Endothelial cell of umbilical vein (primary cell): ENCODE results near the gene RPS16. TPM values are rescaled to one million over a fixed set of nuclear protein-coding genes. Genes with fewer than 3 reads are reported as not detected.

Experiments used
- BruUV-seq: library from RNA; stranded (reverse); fragments of 400-500 nt; replicated peaks from 2 replicates; lab custom pipeline; 2021; lab: Mats Ljungman, UMichigan
- CTCF ChIA-PET: fragments of 300-600, 350-600 bp; sonication (Branson Sonifier 250); formaldehyde crosslinking; loops from one replicate; lab custom pipeline; 2021; ENCODE audit warnings: antibody characterized with exemption, inconsistent platforms; lab: Charles Lee
- POLR2A ChIA-PET: fragments of 300-600, 350-600 bp; sonication (Branson Sonifier 250); formaldehyde crosslinking; loops from one replicate; lab custom pipeline; 2021; ENCODE audit warnings: antibody characterized with exemption, inconsistent platforms; lab: Charles Lee
- DNase-seq: peaks from one replicate; pipeline ENCODE4 v3.0.0-alpha.2; 2011; ENCODE audit warnings: low read depth, low spot score
- FAIRE-seq: peaks from 2 replicates; lab custom pipeline; 2011; peaks lifted over from hg19 to GRCh38; lab: Jason Lieb, UNC
- H2AFZ ChIP-seq: 2 replicates; pipeline ENCODE4 v1.6.0; 2012; ENCODE audit warnings: low read depth, low read length, control low read depth, inconsistent platforms
- H3K27ac ChIP-seq: 2 replicates; pipeline ENCODE4 v1.5.1; 2011; ENCODE audit warnings: low read depth, mild to moderate bottlenecking, control low read depth, low read length, moderate library complexity; ENCODE audit not compliant: insufficient read depth
- H3K27me3 ChIP-seq, 2 experiments: 2 replicates each; pipeline versions ENCODE4 v1.6.0 to v1.6.1; 2011; ENCODE audit warnings: low read length in 2 of 2, mixed read lengths in 1 of 2; ENCODE audit not compliant: control insufficient read depth in 2 of 2, insufficient read depth in 2 of 2
- H3K36me3 ChIP-seq, 2 experiments: 2 replicates in 1 of 2; 3 replicates in 1 of 2; pipeline ENCODE4 v1.5.1; 2011; ENCODE audit warnings: low read length in 2 of 2, mild to moderate bottlenecking in 1 of 2, moderate library complexity in 1 of 2; ENCODE audit not compliant: control insufficient read depth in 2 of 2, insufficient read depth in 2 of 2; ENCODE audit errors: extremely low read depth in 1 of 2
- H3K4me1 ChIP-seq: 3 replicates; pipeline ENCODE4 v1.5.1; 2011; ENCODE audit warnings: mild to moderate bottlenecking, low read length; ENCODE audit not compliant: control insufficient read depth, insufficient read depth; ENCODE audit errors: extremely low read depth
- H3K4me2 ChIP-seq: 2 replicates; pipeline ENCODE4 v1.6.1; 2011; ENCODE audit warnings: low read length, control low read depth, mixed read lengths; ENCODE audit not compliant: insufficient read depth
- H3K4me3 ChIP-seq, 3 experiments: fragments of 200-600 bp in 1 of 3; sonication (generic), shearing (Covaris generic) in 1 of 3; replicated peaks in 1 of 3; 2 replicates each; pipeline ENCODE4 v1.5.1; 2011 to 2016; ENCODE audit warnings: control low read depth in 3 of 3, low read length in 3 of 3, mild to moderate bottlenecking in 2 of 3, inconsistent platforms in 1 of 3, low read depth in 1 of 3, moderate library complexity in 1 of 3; ENCODE audit not compliant: insufficient read depth in 1 of 3
- H3K79me2 ChIP-seq: 2 replicates; pipeline ENCODE4 v1.6.0; 2012; ENCODE audit warnings: low read length, inconsistent platforms; ENCODE audit not compliant: control insufficient read depth, insufficient read depth
- H3K9ac ChIP-seq: replicated peaks from 2 replicates; pipeline ENCODE3; 2011; ENCODE audit warnings: low read length, control low read depth; ENCODE audit not compliant: insufficient read depth; ENCODE audit errors: extremely low read depth
- H3K9me1 ChIP-seq: replicated peaks from 3 replicates; pipeline ENCODE4 v1.6.0; 2011; ENCODE audit warnings: mild to moderate bottlenecking, low read length; ENCODE audit not compliant: control insufficient read depth, insufficient read depth; ENCODE audit errors: extremely low read depth
- H3K9me3 ChIP-seq: replicated peaks from 2 replicates; pipeline ENCODE4 v1.5.1; 2012; ENCODE audit warnings: low read length, inconsistent platforms; ENCODE audit not compliant: control insufficient read depth, insufficient read depth
- H4K20me1 ChIP-seq: replicated peaks from 2 replicates; pipeline ENCODE3; 2011; ENCODE audit warnings: mild to moderate bottlenecking, low read length; ENCODE audit not compliant: control insufficient read depth, insufficient read depth; ENCODE audit errors: extremely low read depth
- CTCF ChIP-seq, 2 donors: IDR thresholded peaks; 1 replicate in 1 of 2; 2 replicates in 1 of 2; pipeline ENCODE4 v1.5.1; 2011; ENCODE audit warnings: low read length in 2 of 2, mild to moderate bottlenecking in 2 of 2, moderate library complexity in 2 of 2, control low read depth in 1 of 2, inconsistent platforms in 1 of 2, low read depth in 1 of 2; ENCODE audit not compliant: insufficient read depth in 1 of 2; ENCODE audit errors: extremely low read depth in 1 of 2
- FOS ChIP-seq: IDR thresholded peaks from 2 replicates; pipeline ENCODE4 v1.6.1; 2011; ENCODE audit warnings: mild to moderate bottlenecking, low read length, moderate library complexity, borderline replicate concordance; ENCODE audit not compliant: insufficient read depth
- GATA2 ChIP-seq: IDR thresholded peaks from 2 replicates; pipeline ENCODE4 v1.7.0; 2011; ENCODE audit warnings: low read depth, mild to moderate bottlenecking, moderate library complexity, mixed read lengths, low read length; ENCODE audit not compliant: insufficient read length, insufficient read depth
- MAX ChIP-seq: IDR thresholded peaks from 2 replicates; pipeline ENCODE4 v1.6.1; 2011; ENCODE audit not compliant: insufficient read depth, insufficient read length
- MYC ChIP-seq: IDR thresholded peaks from one replicate; pipeline ENCODE4 v1.6.1; 2011; ENCODE audit warnings: mild to moderate bottlenecking, low read depth, low read length
- POLR2AphosphoS5 ChIP-seq: IDR thresholded peaks from 2 replicates; pipeline ENCODE4 v1.6.1; 2012; ENCODE audit warnings: low read depth, mild to moderate bottlenecking, control low read depth, low read length, moderate library complexity; ENCODE audit not compliant: insufficient read depth
- dilution Hi-C: fragments of 300-500 bp; cut with MboI; formaldehyde crosslinking; loops from one replicate; pipeline ENCODE4 v1.15.0; 2019; ENCODE audit warnings: low sequenced_read_pairs; ENCODE audit not compliant: extremely low pct_ligation_motif_present
- intact Hi-C: fragments of 100-400 bp; cut with micrococcal nuclease; formaldehyde crosslinking; loops from one replicate; pipeline ENCODE4 v1.10.0; 2022
- polyA plus RNA-seq, 4 experiments: library from polyadenylated mRNA; depleted of rRNA in 3 of 4; stranded (reverse) in 3 of 4; unstranded in 1 of 4; fragments of >200 nt; gene quantifications; 2 replicates each; pipeline versions ENCODE4 v1.2.1 to v1.2.3, GENCODE V29; 2011 to 2012; ENCODE audit warnings: missing spikeins in 1 of 4
- total RNA-seq: library from RNA; stranded (reverse); gene quantifications from 2 replicates; pipeline ENCODE4 v1.2.3, GENCODE V29; 2021

The RPS16 gene
- total and polyA plus RNA-seq, 2 donors (not counting 3 experiments of a cell fraction or from before 2014, with no cell fraction given) = 1,768 to 5,244 TPM

DNA sequence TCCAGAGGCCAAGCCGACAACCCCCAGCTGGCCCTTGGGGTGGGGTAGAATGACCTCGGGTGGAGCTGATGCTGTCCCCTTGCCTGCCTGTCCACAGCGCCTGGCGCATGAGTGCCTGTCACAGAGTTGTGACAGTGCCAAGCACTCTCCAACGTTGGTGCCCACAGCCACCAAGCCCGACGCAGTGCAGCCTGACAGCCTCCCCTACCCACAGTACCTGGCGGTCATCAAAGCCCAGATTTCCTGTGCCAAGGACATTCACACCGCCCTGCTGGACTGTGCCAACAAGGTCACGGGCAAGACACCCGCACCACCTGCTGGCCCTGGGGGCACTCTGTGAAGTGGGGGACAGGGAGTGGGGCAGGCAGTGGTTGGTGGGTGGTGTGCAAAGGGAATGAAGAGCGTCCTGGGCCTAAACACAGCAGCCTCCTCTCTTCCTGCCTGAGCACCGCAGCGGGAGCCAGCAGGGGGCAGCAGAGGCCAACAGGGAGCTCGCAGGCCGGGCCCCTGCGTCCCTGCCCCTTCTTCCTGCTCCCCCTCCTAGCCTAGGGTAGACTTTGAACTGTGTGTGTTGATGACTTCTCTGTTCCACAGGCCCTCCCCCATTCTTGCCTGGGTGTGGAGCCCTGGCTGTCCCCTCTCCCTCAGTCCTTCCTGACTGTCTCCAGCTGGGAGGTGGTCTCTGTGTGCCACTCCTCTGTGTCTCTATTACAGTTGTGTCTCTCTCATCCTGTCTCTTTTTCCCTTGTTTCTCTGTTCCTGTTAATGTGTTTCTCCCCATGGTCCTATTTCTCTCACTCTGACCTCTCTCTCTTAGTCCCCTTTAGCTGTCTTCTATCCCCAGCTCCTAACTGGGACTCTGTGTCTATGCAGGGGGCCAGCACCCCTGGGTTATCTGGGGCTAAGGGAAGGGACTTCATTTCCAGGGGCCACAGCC is 38.1 kb downstream of the RPS16 start:
- Histone ChIP-seq H4K20me1 (no peaks in the 10 kb centered on the region), H3K4me2 (no peak overlapping the region), H3K4me3 (no peak overlapping the region), H3K79me2 (no peaks in the 10 kb centered on the region), H3K27ac (peak overlapping the region; percentile 30), H2AFZ (no peak overlapping the region), H3K4me1 (peaks cover 8% of the 10 kb centered on the region), H3K27me3 (no peaks in the 10 kb centered on the region), H3K36me3 (peaks cover 0 to 15% of the 10 kb centered on the region in 2 experiments), H3K9me1 (no peaks in the 10 kb centered on the region), H3K9ac (no peak overlapping the region), H3K9me3 (no peaks in the 10 kb centered on the region)
- ChIA-PET CTCF (interaction anchor here (0.5 to 4.5 kb wide), 20 partner anchors 10 to 464 kb away, joined by 3 to 147 read pairs (median 3); partner anchors contain the start of genes EID2B, PLEKHG2, RPS16 and SAMD4B), POLR2A (interaction anchor here (1.0 to 1.2 kb wide), 2 partner anchors 9 to 14 kb away, joined by 8 to 10 read pairs; partner anchors contain the start of gene ZFP36)
- dilution Hi-C loops (no loop called here), intact Hi-C loops (loop anchor here (1.0 kb wide), 2 partner anchors 15 to 135 kb away; partner anchors contain the start of genes EID2B and PLEKHG2)
- FAIRE-seq = peak; percentile 94
- TF ChIP-seq POLR2AphosphoS5 (peak; percentile 56), MYC (no peak), GATA2 (no peak), CTCF (IDR thresholded peaks at IDR 0.05; ENCODE audit: extremely low read depth in 1 of 2, insufficient read depth in 1 of 2, low read depth in 1 of 2, low read length in 2 of 2) (peak; percentile 96 to 99), FOS (no peak), MAX (no peak)
- no TSS peak for BruUV-seq
- DNase-seq = peak; percentile 79
